Measurements from ENCODE around the gene TBL3. TPM values are rescaled to one million over a fixed set of nuclear protein-coding genes. Genes with fewer than 3 reads are reported as not detected.

Gene TBL3
- total RNA-seq, 1 experiment from 2014 or later: 31.8 TPM

DNA sequence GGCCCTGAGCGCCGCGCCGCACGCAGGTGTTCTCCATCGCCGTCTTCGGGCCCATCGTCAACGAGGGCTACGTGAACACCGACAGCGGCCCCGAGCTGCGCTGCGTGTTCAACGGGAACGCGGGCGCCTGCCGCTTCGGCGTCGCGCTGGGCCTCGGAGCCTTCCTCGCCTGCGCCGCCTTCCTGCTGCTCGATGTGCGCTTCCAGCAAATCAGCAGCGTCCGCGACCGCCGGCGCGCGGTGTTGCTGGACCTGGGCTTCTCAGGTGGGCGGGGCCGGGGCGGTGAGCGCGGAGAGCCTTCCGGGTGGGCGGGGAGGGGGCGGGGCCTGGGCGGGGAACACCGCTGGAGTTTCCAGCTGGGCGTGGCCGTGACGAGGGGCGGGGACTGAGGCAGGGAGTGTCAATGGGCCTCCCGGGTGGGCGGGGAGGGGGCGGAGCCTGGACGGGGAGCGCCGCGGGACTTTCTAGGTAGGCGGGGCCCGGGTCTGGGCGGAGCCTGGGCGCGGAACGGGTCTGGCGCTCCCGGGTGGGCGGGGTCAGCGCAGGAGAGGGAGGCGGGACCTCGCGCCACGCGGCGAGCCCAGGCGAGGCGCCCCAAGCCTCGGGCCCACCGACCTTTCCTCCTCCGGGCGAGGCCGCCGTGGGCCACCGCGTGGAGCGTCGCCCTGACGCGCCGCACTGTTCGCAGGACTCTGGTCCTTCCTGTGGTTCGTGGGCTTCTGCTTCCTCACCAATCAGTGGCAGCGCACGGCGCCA is 20.3 kb downstream of the TBL3 start:
- Histone ChIP-seq H3K9me3 (replicated peaks) (no peaks in the 10 kb centered on the region), H3K27me3 (peaks cover 8% of the 10 kb centered on the region), H3K36me3 (no peaks in the 10 kb centered on the region; the same call in 1 of the 2 replicates), H3K4me3 (no peak overlapping the region), H3K27ac (no peak overlapping the region), H3K4me1 (no peaks in the 10 kb centered on the region; the same call in 1 of the 2 replicates)
- no peak for DNase-seq

- Histone ChIP-seq H3K4me1 (no peaks in the 10 kb centered on the region; the same call in 1 of the 2 replicates), H3K9me3 (replicated peaks) (no peaks in the 10 kb centered on the region), H3K27me3 (peaks cover 8% of the 10 kb centered on the region), H3K27ac (no peak overlapping the region), H3K36me3 (peaks cover 4% of the 10 kb centered on the region; the same call in 1 of the 2 replicates), H3K4me3 (no peak overlapping the region)
- DNase-seq: no peak
Measured at GRCh38 chr16:1992704-1993317, 21.0 kb downstream of the TBL3 start.

DNA sequence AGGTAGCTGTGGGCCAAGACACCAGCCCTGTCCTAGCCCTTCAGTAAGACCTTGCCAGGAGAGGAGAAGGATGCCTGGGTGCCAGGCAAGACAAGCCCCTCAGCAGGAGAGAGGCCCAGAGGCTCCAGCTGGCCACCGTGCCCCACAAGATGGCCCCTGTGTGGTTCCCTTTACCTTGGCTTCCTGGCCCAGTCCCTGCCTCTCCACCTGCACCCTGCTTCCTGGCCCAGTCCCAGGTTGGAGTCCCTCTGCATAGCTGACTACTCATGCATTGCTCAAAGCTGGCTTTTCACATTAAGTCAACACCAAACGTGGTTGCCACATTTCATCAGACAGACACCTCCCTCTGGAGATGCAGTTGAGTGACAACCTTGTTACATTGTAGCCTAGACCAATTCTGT is 21.9 kb downstream of the TBL3 start:
- no peak overlapping the region for H3K27ac ChIP-seq
- no peak for DNase-seq

DNA sequence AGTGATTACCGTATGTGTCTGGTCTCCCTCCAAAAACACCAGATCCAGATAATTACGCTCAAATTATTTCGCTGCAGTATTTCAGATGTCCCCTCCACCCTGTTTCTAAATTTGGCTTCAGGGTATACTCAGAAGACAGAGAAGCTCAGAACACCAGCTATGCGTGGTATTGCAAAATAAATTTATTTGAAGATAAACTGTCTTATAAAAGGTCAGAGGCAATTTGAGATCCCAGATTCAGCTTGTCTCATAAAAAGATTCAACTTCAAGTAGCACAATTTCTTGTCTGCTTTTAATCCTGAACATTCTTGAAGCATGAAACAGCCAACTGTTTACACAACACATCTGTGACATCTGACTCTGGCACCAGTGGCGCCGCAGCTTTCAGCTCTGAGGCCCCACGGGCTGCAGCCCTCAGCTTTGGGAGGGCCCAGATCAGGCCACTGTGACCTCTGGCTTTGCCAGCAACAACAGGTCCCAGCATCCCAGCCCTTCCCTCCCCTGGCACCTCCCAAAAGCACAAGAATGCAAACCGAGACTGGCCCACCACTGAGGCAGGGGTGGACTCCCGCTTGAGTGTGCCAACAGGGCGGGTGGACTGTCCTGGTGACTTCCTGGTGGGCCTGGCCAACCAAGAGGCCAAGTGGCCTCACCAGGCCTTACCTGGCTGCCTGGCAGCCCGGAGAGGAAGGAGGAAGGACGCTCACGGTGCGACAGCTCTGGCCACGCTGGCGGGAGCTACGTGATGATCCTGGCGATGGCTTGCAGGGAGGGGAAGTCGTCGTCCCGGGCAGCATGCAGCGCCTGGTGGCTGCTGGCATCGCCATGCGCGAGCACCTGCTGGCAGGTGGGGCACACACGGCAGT is 25.9 kb downstream of the TBL3 start:
- no peak overlapping the region for H3K4me3 ChIP-seq
- H3K9me3 ChIP-seq (replicated peaks): no peaks in the 10 kb centered on the region
- H3K27me3 ChIP-seq: no peaks in the 10 kb centered on the region
- H3K4me1 ChIP-seq: no peaks in the 10 kb centered on the region
- H3K36me3 ChIP-seq: peaks cover 25% of the 10 kb centered on the region
- no peak overlapping the region for H3K27ac ChIP-seq
- no peak for DNase-seq

More for the DNA sequence above, 21.9 kb downstream of the TBL3 start:
- H3K4me3 ChIP-seq: no peak overlapping the region
- peaks cover 8% of the 10 kb centered on the region for H3K27me3 ChIP-seq
- no peaks in the 10 kb centered on the region; the same call in 1 of the 2 replicates for H3K4me1 ChIP-seq
- H3K9me3 ChIP-seq (replicated peaks): no peaks in the 10 kb centered on the region
- peaks cover 4% of the 10 kb centered on the region; the same call in 1 of the 2 replicates for H3K36me3 ChIP-seq

DNA sequence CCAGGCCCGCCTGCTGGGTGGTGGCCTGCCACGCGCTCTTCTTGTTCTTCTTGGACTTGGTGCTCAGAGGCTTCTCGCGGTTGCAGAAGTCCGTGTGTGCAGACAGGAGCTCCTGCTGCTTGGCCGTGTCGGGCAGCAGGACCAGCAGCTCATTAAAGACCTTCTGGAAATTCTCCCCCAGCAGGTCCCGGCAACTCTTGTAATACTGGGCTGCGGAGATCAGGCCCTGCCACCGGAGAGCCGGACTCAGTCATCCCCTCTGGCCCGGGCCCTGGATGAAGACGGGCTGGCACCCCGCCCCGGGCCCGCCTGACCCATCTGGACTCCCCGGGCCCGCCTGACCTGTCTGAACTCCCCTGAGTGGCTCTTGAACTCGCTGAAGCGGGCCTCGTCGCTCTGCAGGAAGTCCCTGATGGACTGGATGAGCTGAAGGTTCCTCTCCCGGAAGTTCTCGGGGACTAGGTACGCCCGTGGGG is 26.5 kb downstream of the TBL3 start:
- Histone ChIP-seq H3K36me3 (peaks cover 32% of the 10 kb centered on the region), H3K4me1 (no peaks in the 10 kb centered on the region), H3K27ac (no peak overlapping the region), H3K9me3 (replicated peaks) (no peaks in the 10 kb centered on the region), H3K27me3 (no peaks in the 10 kb centered on the region), H3K4me3 (no peak overlapping the region)
- no peak for DNase-seq

- Histone ChIP-seq H3K27me3 (no peaks in the 10 kb centered on the region), H3K36me3 (peaks cover 32% of the 10 kb centered on the region), H3K4me1 (peaks cover 2% of the 10 kb centered on the region; the same call in 1 of the 2 replicates), H3K27ac (no peak overlapping the region), H3K9me3 (replicated peaks) (no peaks in the 10 kb centered on the region), H3K4me3 (no peak overlapping the region)
- DNase-seq: no peak
Measured at GRCh38 chr16:1998852-1999801, 27.3 kb downstream of the TBL3 start.

DNA sequence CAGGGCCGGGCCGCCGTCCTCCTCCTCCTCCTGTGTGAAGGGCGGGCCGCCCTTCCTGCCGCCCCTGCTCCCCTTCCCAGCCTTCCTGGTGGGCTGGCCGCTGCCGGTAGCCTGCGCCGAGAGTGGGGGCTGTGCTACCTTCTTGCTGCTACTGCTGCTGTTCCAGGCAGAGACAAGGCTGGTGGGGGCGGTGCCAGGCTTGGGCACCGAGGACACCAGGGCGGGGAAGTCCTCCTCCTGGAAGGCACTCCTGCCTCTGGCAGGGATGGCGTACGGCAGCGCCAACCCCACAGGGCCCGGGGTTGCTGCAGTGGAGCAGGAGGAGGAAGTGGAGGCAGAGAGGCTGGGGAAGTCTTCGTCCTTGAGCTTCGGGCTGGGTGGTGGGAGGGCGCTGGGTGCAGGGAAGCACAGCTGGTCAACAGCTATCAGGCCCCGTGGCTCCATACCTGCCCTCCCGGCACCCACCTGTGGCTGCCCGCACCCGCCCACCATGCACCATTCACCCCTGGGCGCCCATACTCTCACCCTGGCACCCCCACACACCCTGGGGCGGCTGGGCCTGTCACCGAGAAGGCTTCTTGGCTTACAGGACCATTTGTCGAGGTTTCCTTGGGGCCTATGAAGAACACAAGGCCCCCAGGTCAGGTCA is 28.1 kb downstream of the TBL3 start:
- DNase-seq: no peak
- Histone ChIP-seq H3K4me3 (no peak overlapping the region), H3K4me1 (peaks cover 10% of the 10 kb centered on the region; the same call in 1 of the 2 replicates), H3K27ac (no peak overlapping the region), H3K27me3 (no peaks in the 10 kb centered on the region), H3K36me3 (peaks cover 32% of the 10 kb centered on the region), H3K9me3 (replicated peaks) (no peaks in the 10 kb centered on the region)

- peaks cover 10% of the 10 kb centered on the region; the same call in 1 of the 2 replicates for H3K4me1 ChIP-seq
- H3K4me3 ChIP-seq: no peak overlapping the region
- DNase-seq: no peak
- no peaks in the 10 kb centered on the region for H3K27me3 ChIP-seq
- H3K36me3 ChIP-seq: peaks cover 32% of the 10 kb centered on the region
- no peak overlapping the region for H3K27ac ChIP-seq
- H3K9me3 ChIP-seq (replicated peaks): no peaks in the 10 kb centered on the region
Measured at GRCh38 chr16:2001035-2001434, 29.2 kb downstream of the TBL3 start.

GRCh38 chr16:2001456-2002355 is 29.9 kb downstream of the TBL3 start:
- Histone ChIP-seq H3K4me1 (peaks cover 10% of the 10 kb centered on the region; the same call in 1 of the 2 replicates), H3K27me3 (no peaks in the 10 kb centered on the region), H3K36me3 (peaks cover 32% of the 10 kb centered on the region), H3K27ac (no peak overlapping the region), H3K4me3 (no peak overlapping the region), H3K9me3 (replicated peaks) (no peaks in the 10 kb centered on the region)
- DNase-seq: no peak

GRCh38 chr16:2002406-2003230 is 30.8 kb downstream of the TBL3 start:
- Histone ChIP-seq H3K27me3 (no peaks in the 10 kb centered on the region), H3K4me3 (no peak overlapping the region), H3K36me3 (peaks cover 31% of the 10 kb centered on the region), H3K9me3 (replicated peaks) (no peaks in the 10 kb centered on the region), H3K4me1 (peaks cover 10% of the 10 kb centered on the region), H3K27ac (no peak overlapping the region)
- no peak for DNase-seq

- no peaks in the 10 kb centered on the region for H3K27me3 ChIP-seq
- no peaks in the 10 kb centered on the region for H3K9me3 ChIP-seq (replicated peaks)
- H3K27ac ChIP-seq: no peak overlapping the region
- peaks cover 18% of the 10 kb centered on the region for H3K4me1 ChIP-seq
- H3K36me3 ChIP-seq: peaks cover 35% of the 10 kb centered on the region
- no peak overlapping the region for H3K4me3 ChIP-seq
- DNase-seq: no peak
Measured at GRCh38 chr16:2003231-2003826, 31.5 kb downstream of the TBL3 start.

All from SJCRH30 (cell line).